NCI-H2107 treated with DMSO at 0.1 percent for 48 hours (cell line): ENCODE measurements around the gene SLC6A6.

Source experiments
- DNase-seq: peaks from one replicate; lab custom pipeline; 2025; ENCODE audit not compliant: unreplicated experiment; lab: John Stamatoyannopoulos, UW

The SLC6A6 gene

DNA sequence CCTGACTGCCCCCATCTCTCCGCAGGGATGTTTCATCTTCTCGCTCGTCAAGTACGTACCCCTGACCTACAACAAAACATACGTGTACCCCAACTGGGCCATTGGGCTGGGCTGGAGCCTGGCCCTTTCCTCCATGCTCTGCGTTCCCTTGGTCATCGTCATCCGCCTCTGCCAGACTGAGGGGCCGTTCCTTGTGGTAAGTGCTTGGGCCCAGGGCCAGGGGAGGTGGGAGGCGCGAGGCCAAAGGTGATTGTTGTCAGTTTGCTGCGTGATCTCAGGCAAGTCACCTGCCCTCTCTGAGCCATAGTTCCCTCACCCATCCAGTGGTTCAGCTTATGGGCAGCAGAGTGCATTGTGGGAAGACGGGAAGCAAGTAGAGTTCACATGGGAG, 79.2 kb downstream of the SLC6A6 start:
- no peak for DNase-seq

DNA sequence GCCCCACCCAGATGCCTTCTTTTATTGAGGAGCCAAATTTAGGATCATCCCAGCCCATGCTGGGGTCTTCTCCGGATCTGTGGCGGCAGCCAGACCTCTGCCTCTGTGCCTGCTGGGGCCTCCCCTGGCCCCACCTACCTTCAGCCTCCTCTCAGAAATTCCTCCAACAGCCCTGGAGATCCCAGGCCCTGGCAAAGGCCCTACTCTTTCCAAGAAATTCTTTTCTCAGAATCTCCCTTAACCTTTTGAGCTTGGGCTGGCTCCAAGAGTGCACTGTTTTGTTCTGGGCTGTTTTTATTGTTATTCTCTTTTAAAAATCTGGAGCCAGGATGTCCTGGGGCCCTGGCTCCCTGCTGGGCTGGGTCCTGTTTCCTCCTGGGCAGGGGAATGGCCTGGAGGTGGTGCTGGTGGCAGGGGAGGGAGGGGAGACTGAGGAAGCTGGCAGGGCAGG, 79.9 kb downstream of the SLC6A6 start:
- no peak for DNase-seq

DNA sequence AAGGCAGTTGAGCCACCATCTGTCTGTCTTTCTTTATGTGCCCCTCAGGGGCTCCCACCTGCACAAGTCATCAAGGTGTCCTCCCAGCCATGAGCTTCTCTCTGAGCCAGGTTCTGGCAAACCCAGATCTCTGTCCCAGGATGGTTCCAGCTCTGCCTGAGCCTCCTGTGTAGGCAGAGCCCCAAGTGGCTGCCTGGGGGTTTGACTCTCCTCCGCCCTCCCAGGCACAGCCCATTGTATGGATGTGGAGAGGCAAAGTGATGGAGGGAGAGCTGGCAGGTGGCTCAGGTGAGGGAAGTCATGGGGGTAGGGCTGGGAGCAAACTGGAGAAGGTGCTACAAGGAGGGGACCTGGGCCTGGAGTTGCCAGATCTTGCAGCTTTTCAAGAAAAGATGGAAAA, 80.9 kb downstream of the SLC6A6 start:
- DNase-seq: no peak

DNA sequence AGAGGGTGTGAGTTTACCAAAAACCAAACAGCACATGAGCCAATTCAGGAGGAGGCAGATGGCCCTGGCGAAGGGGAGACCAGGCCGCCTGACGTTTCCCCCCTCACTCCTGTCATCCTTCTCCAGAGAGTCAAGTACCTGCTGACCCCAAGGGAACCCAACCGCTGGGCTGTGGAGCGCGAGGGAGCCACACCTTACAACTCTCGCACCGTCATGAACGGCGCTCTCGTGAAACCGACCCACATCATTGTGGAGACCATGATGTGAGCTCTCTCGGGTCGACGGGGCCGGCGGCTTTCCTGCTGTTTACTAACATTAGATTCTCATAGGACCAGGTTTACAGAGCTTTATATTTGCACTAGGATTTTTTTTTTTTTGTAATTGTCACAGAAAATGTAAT, 82.3 kb downstream of the SLC6A6 start:
- no peak for DNase-seq

DNA sequence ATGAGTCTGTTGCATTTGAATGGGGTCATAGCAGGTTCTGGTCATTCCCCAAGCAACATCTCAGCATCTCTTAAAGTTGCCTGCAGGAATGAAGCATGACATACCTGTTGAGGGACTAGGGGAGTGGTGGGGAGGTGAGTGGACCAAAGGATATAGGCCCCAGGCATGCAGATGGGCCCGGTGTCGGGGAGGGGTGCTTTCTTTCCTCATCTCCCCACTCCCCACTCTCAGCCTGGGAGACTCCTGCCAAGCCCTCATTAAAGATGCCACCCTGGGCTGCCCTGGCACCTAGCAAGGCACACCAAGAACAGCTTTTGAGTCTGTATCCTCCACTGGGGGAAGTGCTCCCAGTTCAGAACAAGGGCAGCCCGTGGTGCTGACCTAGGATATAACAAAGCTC, 83.6 kb downstream of the SLC6A6 start:
- no peak for DNase-seq

DNA sequence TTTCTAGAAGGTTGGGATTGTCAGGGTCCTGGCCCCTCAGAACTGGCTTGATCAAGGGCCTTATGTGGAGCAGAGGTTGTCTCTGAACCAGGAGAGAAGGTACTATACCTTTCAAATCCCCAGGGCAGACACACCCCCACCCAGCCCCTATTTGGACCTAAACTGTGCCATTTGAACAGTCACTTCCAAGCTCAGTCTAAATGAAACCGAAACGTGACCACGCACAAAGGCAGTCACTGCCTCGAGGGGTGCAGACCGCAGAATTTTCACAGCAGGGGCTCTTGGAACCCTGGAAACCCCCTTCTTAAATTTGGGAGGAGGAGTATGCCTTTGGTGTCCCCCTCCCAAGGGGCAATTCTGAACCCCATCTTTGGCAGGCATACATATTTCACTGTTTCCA, 84.1 kb downstream of the SLC6A6 start:
- no peak for DNase-seq

DNA sequence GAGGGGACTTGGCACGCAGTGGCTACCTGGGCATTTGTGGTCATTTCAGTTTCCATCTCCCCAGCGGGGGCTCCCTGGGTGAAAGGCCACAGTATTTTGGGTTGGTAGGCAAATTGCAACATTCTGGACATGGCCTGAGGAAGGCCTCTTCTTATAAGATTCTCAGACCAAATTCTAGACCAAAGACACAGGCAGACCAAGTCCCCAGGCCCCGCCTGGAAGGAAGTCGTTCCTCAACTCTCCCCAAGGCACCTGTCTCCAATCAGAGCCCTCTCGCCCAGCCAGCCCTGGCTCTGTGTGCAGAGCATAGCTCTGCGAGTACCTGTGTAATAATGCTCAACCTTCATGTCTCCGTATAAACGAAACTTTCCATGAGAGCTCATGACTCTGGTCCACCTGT, 84.7 kb downstream of the SLC6A6 start:
- DNase-seq: no peak

DNA sequence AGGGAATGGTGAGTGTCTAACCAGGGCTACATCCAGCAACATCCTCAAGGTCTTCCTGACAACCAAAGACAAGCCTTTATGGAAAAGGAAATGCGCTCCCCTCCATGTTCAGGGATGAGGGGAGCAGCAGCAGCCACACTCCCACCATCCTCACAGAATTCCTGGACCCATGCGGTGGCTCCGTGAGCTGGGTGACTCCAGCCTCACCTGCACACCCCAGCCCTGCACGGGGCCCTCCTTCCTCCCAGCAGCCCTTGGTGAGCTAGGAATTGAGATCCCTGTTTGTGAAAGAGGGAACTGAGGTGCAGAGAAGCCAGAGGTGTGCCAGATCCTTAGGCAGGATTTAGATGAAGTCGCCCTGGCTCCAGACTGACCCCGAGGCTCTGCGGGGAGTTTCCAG, 85.4 kb downstream of the SLC6A6 start:
- no peak for DNase-seq

DNA sequence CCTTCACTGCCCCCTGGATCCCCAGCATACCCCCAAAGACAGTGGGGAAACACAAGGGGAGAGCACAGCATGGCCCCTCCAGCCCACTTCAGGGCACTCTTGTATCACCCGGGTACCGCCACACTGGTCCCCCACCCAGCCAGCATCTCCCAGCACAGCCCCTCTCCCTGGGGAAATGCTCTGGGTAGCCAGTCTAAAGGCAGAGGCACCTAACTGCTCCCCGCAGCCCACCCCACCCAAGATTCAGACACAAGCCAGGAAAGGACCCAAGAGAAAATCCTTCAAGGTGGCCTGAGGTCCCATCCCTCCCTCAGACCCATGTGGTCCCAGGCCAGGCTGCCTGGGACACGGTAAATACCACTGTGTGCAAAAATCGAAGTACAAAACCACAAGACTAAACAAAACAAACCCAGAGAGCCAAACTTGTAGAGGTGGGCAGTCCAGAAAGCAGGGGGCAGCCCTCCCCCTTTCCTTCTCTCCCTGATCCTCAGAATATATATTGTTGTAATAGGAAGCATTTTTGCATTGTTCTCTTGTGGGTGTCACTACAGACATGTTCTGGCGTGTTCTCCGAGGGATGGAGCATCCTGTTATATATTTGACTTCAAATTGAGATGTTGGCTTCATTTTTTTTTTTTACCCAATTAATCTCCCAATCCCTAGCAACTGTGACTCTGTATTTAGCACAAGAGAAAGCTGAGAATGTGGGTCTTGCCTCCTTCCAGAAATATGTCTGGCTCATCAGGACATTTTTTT, 86.1 kb downstream of the SLC6A6 start:
- no peak for DNase-seq

DNA sequence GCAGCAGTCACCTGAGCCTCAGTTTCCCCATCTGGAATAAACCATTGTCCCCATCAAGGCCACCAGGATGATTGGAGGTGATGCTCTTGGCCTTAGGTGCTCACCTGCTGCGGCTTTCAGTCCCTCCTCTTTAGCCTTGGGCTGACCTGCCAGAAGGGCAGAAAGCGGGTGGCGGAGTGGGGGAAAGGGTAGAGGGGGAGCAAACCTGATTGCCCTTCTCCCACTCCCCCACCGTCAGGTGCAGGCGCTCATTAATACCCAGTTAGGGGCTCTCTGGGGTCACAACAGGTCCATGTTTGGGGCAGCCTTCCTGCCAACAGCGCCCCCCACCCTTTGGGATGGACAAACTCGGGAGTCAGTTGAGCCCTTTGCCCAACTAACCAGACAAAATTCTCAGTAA, 87.2 kb downstream of the SLC6A6 start:
- DNase-seq: no peak

DNA sequence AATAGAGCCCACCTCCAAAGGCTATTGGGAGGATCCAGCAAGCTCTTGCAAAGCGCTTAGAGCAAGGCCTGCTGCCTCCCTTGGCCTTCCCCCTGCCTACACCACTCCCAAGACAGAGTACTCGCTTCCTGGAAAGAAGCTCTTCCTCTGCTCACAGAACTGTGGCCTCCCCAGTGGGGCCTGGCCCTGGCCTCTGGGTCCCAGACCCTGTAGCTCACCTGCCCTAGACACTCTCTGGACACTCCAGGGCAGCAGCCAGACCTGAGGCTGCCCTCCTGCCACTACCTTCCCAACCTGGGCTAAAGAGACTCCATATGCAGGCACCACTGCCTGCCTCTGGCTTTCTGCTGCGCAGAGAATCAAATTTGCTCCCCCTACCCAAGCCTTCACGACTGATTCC, 87.8 kb downstream of the SLC6A6 start:
- no peak for DNase-seq

DNA sequence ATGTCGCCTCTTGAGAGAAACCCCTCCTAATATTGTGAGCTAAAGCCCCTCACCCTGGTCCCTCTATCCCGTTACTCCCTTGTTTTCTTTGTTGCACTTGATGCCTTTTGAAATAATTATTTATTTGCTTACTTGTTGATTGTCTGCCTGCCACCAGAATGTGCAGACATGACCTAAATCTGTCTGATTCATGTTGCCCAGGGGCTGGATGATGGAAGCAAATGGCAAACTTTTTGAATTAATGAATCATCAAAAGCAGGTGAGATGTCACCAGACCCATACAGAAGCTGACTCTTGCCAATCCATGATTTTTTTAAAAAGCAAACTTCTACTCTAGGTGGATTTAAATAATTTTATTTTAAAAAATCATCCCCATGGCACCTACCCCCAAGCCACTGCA, 88.4 kb downstream of the SLC6A6 start:
- DNase-seq: no peak

DNA sequence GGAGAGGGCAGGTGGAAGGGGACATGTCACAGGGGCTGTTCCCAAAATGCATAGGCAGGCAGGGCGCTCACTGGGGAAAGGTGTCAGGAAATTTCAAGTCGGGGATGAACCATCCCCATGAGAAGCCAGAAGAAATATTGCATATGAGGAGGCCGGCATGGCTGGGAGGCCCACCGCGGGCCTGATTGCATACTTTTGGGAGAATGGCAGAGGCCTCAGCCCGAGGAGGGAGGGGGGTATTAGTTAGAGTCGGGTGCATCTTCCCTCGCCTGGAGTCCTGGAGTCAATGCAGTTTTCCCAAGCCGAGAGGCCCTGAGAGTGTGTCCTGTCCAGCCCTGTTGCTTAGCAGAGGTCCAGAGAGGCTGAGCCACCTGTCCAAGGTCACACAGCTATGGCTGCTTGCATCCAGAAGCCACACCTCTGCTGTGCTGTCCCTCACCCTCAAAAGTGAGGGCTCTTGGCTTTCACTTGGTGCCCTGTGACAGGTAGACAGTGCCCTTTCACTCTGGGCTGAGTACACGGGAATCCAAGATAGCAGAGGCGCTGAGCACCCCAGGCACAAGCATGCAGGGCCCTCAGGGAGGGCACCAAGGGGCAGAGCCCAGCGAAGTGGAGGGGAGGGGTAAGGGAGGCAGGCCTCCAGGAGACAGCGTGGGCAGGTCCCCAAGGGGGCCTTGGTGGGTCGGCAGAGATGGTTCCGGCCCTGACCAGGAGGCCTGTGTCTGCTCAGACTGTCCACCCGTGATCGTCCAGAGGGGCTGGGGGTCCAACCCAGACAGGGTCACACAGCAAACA, 89.2 kb downstream of the SLC6A6 start:
- DNase-seq: no peak

DNA sequence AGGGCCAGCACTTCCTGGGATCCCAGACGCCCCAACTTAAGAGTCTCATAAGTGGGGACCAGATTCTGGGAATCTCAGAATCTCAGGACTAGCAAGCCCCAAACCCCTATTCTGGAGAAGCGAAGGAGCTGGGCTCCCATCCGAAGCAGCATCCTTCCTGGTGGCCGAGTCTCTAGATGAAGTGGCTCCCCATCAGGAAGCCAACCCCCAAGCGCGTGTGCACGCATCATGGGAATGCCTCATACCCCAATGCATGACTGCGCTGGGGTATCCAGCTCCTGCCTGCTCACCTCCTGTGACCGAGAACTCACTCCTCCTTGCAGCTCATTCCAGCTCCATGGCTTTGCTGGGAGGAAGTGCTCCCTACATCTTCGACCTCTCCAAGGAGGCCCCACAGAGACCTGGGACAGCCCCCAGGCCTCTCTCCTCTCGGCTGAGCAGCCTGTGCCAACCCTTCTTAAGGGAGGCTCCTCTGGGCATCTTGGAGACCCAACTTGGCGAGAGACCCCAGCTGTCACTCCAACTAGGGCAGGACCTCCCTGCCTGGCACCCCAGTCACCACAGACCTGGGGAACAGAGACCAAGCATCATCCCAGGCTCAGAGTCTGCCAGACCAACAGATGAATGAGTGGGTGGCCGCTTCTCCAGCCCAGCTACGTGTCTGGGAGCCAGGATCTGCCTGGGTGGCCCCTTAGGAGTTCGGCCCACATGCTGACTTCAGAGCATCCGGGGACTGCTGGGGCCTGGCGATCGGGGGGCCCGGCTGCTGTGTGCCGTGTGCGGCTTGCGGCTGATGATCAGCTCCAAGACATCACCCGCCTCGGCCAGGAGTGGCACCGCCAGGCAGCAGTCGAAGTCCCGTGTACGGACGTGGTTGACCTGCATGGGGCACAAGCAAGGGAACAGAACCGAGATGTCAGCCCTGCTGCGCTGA, 90.8 kb downstream of the SLC6A6 start:
- no peak for DNase-seq

DNA sequence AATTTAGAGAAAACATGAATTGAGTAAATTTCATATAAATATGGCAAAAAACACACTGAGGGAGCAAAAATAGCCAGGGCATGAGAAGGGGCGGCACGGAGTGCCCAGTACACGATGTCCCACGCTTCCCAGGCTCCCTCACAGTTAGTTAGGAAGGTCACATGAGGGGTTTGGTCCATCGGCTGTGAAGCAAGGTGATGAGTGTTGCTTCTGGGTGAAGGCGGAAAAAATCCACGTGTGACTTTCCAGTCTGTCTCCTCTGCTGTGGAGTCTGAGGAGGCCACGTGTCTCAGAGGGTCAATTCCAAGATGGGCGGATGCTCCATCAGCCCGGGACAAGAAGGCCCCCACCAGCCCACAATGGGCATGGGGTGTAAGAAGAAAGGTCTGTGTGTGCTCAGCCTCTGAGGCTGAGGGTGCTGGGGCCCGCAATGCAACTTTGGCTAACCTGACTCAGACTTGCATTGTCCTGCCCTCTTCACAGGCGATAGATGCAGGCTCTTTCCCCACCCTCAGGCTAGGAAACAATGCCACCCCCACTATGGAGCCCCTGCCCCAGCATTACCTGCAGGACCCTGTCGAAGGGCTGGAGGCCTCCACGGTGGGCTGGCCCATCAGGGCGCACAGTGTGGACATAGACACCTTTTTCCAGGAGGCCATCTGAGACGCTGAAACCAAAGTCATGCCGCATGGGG, 92.0 kb downstream of the SLC6A6 start:
- no peak for DNase-seq

DNA sequence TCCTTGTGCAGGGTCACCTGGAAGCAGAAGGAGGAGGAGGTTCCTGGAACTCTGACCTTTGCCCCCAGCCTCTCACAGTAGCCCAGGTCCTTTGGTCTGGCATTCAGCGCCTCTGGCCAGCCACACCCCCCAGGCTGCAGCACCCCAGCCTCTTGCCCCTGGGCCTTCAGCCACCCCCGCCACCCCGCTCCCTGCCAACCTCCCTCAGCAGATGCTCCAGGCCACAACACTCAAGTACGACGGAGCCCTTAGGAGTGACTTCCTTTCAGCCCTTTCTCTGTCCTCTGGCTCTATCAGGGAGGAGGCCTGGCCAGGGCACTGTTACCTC, 92.5 kb downstream of the SLC6A6 start:
- no peak for DNase-seq

DNA sequence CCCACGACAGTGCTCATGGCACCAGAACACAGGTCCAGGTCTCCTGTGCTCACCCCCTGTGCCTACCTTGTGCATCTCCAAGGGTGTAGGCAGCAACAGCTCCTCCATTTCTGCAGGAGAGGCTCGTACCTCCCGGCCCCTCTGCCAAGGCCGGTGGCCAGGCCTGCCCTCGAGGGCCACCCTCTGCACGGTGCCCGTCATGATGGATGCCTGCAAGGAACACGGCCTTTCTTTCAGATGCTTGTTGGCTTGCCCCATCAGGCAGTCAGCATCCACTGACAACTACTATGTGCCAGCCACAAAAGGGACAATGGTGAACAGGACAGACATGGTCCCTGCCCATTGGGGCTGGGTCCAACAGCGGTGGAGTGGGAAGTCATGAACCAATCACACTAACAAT, 93.9 kb downstream of the SLC6A6 start:
- no peak for DNase-seq

DNA sequence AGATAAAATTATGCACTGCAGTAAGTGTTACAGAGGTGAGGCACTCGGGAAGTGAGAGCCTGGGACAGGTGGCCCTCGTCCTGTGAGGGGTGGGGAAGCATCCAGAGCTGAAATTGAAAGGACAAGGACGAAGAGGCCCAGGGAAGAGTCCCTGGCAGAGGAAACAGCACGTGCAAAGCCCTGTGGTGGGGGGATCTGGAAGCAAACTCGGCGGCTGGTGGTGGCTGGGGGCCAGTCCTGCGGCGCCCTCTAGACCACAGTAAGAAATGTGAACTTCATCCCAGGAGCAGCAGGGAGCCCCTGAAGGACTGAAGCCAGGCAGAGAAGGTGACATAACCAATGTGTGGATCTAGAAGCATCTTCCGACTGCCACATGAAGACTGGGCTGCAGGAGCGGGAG, 94.9 kb downstream of the SLC6A6 start:
- no peak for DNase-seq

DNA sequence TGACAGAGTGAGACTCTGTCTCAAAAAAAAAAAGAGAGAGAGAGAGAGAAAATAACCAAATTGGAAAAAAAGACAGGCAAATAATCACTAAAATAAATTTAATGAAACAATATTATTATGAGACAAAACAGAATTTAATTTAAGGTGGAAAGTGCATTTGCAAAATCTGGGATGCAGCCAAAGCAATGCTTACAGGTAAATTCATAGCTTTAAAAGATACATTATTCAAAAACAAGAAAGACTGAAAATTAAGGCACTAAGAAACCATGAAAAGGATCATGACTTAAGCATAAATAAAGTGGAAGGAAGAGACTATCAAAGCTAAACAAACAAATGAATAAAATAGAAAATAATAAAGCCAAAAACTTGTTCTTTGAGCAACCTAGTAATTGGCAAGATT, 100.1 kb downstream of the SLC6A6 start:
- no peak for DNase-seq

DNA sequence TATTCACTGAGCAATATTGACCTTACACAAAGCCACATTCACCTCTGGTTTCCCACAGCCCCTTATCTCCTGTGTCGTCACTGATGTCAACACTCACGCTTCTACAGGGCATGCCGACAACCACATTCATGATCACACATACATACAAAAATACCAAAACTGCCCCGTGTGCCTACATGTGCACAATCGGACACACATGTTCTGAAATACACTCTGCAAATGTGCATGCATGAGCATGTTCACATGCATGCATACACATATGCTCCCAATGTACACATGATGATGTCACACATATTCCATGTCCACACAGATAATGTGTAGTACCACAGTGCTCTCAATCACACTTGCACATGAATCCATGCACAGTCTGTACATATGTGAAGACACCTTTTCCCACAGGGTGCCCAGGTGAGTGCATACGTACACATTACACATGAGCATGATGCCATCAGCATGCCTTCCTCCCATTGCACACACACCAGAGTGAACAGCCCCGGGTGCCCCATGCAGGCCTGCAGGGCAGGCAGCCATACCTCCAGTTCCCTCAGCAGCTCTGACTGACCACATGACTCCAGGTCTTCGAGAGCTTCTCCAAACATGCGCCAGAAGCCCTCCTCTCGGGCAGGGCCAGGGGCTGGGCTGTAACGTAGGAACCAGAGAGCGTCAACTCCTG, 100.8 kb downstream of the SLC6A6 start:
- DNase-seq: no peak

DNA sequence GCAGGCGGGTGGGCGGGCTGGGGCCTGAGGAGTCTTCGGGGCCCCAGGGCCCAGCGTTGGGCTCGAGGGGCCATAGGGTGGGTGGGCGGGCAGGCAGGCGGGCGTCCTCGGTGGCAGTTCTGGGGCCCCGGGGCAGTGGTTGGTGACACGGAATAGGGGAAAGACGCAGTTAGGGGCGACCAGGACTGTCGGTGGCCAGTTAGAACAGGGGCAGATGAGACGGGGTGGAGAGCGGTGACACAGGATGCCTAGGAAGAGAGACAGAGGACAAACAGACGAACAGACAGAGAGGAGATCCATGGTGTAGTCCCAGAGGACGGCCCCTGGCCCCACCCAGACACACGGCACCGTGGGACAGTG, 101.3 kb downstream of the SLC6A6 start:
- no peak for DNase-seq
